Suprapubic skin (tissue), 3 donors: Measurements from ENCODE around the gene EPG5.

Source experiments
- POLR2A ChIP-seq, 2 donors: fragments of 450-650 bp; IDR thresholded peaks; one replicate each; pipeline ENCODE4 v1.6.1; 2017; ENCODE audit warnings: antibody characterized with exemption in 2 of 2, mild to moderate bottlenecking in 2 of 2, moderate library complexity in 2 of 2
- TF ChIP-seq, protein P1 (sequence below), 2 donors: fragments of 200-600 bp in 1 of 2; fragments of 450-650 bp in 1 of 2; sonication (generic) in 1 of 2; IDR thresholded peaks; one replicate each; pipeline ENCODE4 v1.5.1; 2016 to 2019; ENCODE audit warnings: antibody characterized with exemption in 2 of 2, mild to moderate bottlenecking in 1 of 2, moderate library complexity in 1 of 2

DNA sequence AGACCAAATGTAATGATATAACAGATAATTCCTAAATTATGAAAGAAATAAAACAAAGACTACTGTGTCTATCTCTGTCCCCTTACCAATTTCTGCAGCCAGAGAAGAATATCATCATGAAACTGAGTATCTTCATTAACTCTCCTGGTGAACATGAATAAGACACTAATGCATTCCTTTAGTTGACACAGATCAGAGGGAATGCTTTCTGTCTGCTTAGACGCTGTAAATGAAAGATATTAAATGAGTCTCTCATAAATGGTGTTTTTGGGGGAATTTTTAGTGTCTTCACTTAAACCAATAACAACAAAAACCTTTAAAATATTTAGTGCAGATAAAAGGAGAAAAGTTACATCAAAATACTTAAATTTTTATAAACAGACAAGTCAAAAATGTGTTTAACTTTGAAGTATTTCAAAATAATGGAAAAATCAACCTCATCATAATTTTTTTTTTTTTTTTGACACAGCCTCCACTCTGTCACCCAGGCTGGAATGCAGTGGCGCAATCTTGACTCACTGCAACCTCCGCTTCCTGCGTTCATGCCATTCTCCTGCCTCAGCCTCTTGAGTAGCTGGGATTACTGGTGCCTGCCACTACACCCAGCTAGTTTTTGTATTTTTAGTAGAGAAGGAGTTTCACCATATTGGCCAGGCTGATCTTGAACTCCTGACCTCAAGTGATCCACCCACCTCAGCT lies 16.0 kb downstream of the EPG5 start:
- TF ChIP-seq, protein P1, sequence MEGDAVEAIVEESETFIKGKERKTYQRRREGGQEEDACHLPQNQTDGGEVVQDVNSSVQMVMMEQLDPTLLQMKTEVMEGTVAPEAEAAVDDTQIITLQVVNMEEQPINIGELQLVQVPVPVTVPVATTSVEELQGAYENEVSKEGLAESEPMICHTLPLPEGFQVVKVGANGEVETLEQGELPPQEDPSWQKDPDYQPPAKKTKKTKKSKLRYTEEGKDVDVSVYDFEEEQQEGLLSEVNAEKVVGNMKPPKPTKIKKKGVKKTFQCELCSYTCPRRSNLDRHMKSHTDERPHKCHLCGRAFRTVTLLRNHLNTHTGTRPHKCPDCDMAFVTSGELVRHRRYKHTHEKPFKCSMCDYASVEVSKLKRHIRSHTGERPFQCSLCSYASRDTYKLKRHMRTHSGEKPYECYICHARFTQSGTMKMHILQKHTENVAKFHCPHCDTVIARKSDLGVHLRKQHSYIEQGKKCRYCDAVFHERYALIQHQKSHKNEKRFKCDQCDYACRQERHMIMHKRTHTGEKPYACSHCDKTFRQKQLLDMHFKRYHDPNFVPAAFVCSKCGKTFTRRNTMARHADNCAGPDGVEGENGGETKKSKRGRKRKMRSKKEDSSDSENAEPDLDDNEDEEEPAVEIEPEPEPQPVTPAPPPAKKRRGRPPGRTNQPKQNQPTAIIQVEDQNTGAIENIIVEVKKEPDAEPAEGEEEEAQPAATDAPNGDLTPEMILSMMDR (IDR thresholded peaks at IDR 0.05): no peak
- no peak for TF ChIP-seq POLR2A (IDR thresholded peaks at IDR 0.05)
